CD8-positive, alpha-beta memory T cell (primary cell): ENCODE data around the gene ABHD10. TPM values are rescaled to one million over a fixed set of nuclear protein-coding genes. Genes with fewer than 3 reads are reported as not detected.

Experiments used
- CTCF ChIA-PET: fragments of 350-600 bp; sonication (Branson Sonifier 250); formaldehyde crosslinking; loops from one replicate; lab custom pipeline; 2021; ENCODE audit warnings: antibody characterized with exemption; lab: Charles Lee
- POLR2A ChIA-PET: fragments of 350-600 bp; sonication (Branson Sonifier 250); formaldehyde crosslinking; loops from one replicate; lab custom pipeline; 2021; ENCODE audit warnings: antibody characterized with exemption; lab: Charles Lee
- DNase-seq, 5 donors: peaks; one replicate each; pipeline versions ENCODE4 v3.0.0 to v3.0.0-alpha.2; 2020 to 2022; ENCODE audit warnings: mixed read lengths in 1 of 5
- H3K27ac ChIP-seq: one replicate; pipeline ENCODE4 v1.7.0; 2013; ENCODE audit warnings: low read depth, mild to moderate bottlenecking, low read length, moderate library complexity
- H3K27me3 ChIP-seq: 2 replicates; pipeline ENCODE4 v1.7.0; 2013; ENCODE audit warnings: low read length, mild to moderate bottlenecking; ENCODE audit not compliant: insufficient read depth, poor library complexity, severe bottlenecking
- H3K36me3 ChIP-seq: 2 replicates; pipeline ENCODE4 v1.7.0; 2013; ENCODE audit warnings: mild to moderate bottlenecking, low read length, moderate library complexity; ENCODE audit not compliant: insufficient read depth
- H3K4me1 ChIP-seq: 2 replicates; pipeline ENCODE4 v1.7.0; 2013; ENCODE audit warnings: mild to moderate bottlenecking, low read length, moderate library complexity; ENCODE audit not compliant: insufficient read depth
- H3K4me3 ChIP-seq: 2 replicates; pipeline ENCODE4 v1.7.0; 2013; ENCODE audit warnings: mild to moderate bottlenecking, low read length
- H3K9me3 ChIP-seq: 2 replicates; pipeline ENCODE4 v1.7.0; 2013; ENCODE audit warnings: mild to moderate bottlenecking, low read length
- H3K27ac Mint-ChIP-seq, 8 donors: one replicate each; pipeline ENCODE4 v1.8.0; 2020 to 2021; ENCODE audit warnings: mixed read lengths in 8 of 8, mild to moderate bottlenecking in 6 of 8, inconsistent platforms in 3 of 8, moderate library complexity in 3 of 8
- H3K27me3 Mint-ChIP-seq, 2 donors: one replicate each; pipeline ENCODE4 v1.8.0; 2020 to 2021; ENCODE audit warnings: mixed read lengths in 2 of 2, mild to moderate bottlenecking in 1 of 2, moderate library complexity in 1 of 2
- H3K36me3 Mint-ChIP-seq, 3 donors: one replicate each; pipeline ENCODE4 v1.8.0; 2020 to 2021; ENCODE audit warnings: mixed read lengths in 3 of 3, inconsistent platforms in 1 of 3, mild to moderate bottlenecking in 1 of 3
- H3K4me1 Mint-ChIP-seq, 3 donors: one replicate each; pipeline ENCODE4 v1.8.0; 2020 to 2021; ENCODE audit warnings: mixed read lengths in 3 of 3, inconsistent platforms in 1 of 3, mild to moderate bottlenecking in 1 of 3
- H3K4me3 Mint-ChIP-seq, 7 donors: one replicate each; pipeline ENCODE4 v1.8.0; 2020 to 2021; ENCODE audit warnings: mixed read lengths in 7 of 7, mild to moderate bottlenecking in 6 of 7, moderate library complexity in 4 of 7, inconsistent platforms in 2 of 7
- H3K9me3 Mint-ChIP-seq, 5 donors: one replicate each; pipeline ENCODE4 v1.8.0; 2020 to 2022; ENCODE audit warnings: mixed read lengths in 5 of 5, mild to moderate bottlenecking in 3 of 5, moderate library complexity in 2 of 5, inconsistent platforms in 1 of 5
- polyA plus RNA-seq: library from polyadenylated mRNA; unstranded; fragments of 300-500 nt; fragmentation: Illumina TruSeq; gene quantifications from one replicate; pipeline ENCODE4 v1.2.3, GENCODE V29; 2021
- total RNA-seq, 2 experiments: library from RNA; stranded (reverse); gene quantifications; one replicate each; pipeline ENCODE4 v1.2.3, GENCODE V29; 2021

ABHD10 gene
- total and polyA plus RNA-seq, 3 experiments from 2014 or later = 30.6 to 44.1 (median 43.1) TPM

GRCh38 chr3:112038863-112039262 is 60.0 kb downstream of the ABHD10 start:
- H3K27ac Mint-ChIP-seq = no peak overlapping the region
- no peaks in the 10 kb centered on the region for H3K36me3 ChIP-seq
- ChIA-PET CTCF (interaction anchor here (1.0 to 1.2 kb wide), 2 partner anchors 26 to 49 kb away, joined by 3 to 5 read pairs; no protein-coding TSS in a partner anchor), POLR2A (no interaction called here)
- H3K27me3 Mint-ChIP-seq = peaks cover 3 to 5% of the 10 kb centered on the region in 2 donors
- H3K4me1 ChIP-seq = peaks cover 4% of the 10 kb centered on the region
- H3K4me3 Mint-ChIP-seq = no peak overlapping the region
- peaks cover 0 to 3% (median 0%) of the 10 kb centered on the region in 3 donors for H3K36me3 Mint-ChIP-seq
- no peak overlapping the region for H3K27ac ChIP-seq
- H3K4me3 ChIP-seq = no peak overlapping the region
- H3K27me3 ChIP-seq = no peaks in the 10 kb centered on the region
- H3K4me1 Mint-ChIP-seq = no peaks in the 10 kb centered on the region
- H3K9me3 Mint-ChIP-seq = peaks cover 0 to 3% (median 0%) of the 10 kb centered on the region in 5 donors
- H3K9me3 ChIP-seq = no peaks in the 10 kb centered on the region
- DNase-seq = no peak

GRCh38 chr3:112041321-112041720 is 62.5 kb downstream of the ABHD10 start:
- H3K27ac ChIP-seq = no peak overlapping the region
- no peak for DNase-seq
- Mint-ChIP-seq H3K9me3 (peaks cover 0 to 3% (median 0%) of the 10 kb centered on the region in 5 donors), H3K36me3 (peaks cover 0 to 3% (median 0%) of the 10 kb centered on the region in 3 donors), H3K27me3 (peaks cover 4 to 7% of the 10 kb centered on the region in 2 donors), H3K4me1 (no peaks in the 10 kb centered on the region), H3K27ac (no peak overlapping the region), H3K4me3 (no peak overlapping the region)
- POLR2A ChIA-PET = no interaction called here
- no peaks in the 10 kb centered on the region for H3K36me3 ChIP-seq
- CTCF ChIA-PET = no interaction called here
- H3K4me1 ChIP-seq = peaks cover 4% of the 10 kb centered on the region
- no peaks in the 10 kb centered on the region for H3K9me3 ChIP-seq
- no peak overlapping the region for H3K4me3 ChIP-seq
- no peaks in the 10 kb centered on the region for H3K27me3 ChIP-seq

GRCh38 chr3:112042842-112043280 is 64.0 kb downstream of the ABHD10 start:
- H3K36me3 Mint-ChIP-seq = no peaks in the 10 kb centered on the region
- H3K4me3 ChIP-seq = no peak overlapping the region
- ChIA-PET POLR2A (no interaction called here), CTCF (interaction anchor here (0.7 to 2.4 kb wide), 10 partner anchors 10 to 349 kb away, joined by 3 to 16 read pairs (median 3); no protein-coding TSS in a partner anchor)
- no peaks in the 10 kb centered on the region for H3K9me3 Mint-ChIP-seq
- no peak overlapping the region for H3K27ac Mint-ChIP-seq
- H3K36me3 ChIP-seq = no peaks in the 10 kb centered on the region
- H3K9me3 ChIP-seq = no peaks in the 10 kb centered on the region
- H3K27ac ChIP-seq = no peak overlapping the region
- H3K27me3 Mint-ChIP-seq = peaks cover 4 to 7% of the 10 kb centered on the region in 2 donors
- H3K4me1 ChIP-seq = peaks cover 4% of the 10 kb centered on the region
- no peak for DNase-seq
- peaks cover 0 to 3% (median 0%) of the 10 kb centered on the region in 3 donors for H3K4me1 Mint-ChIP-seq
- no peak overlapping the region for H3K4me3 Mint-ChIP-seq
- no peaks in the 10 kb centered on the region for H3K27me3 ChIP-seq

Other genes with a start within 250 kb of the ABHD10 start
- 1 to 10 TPM; 1.9 to 2.2 TPM for gene PHLDB2, start 119.8 kb upstream of the ABHD10 start, total RNA-seq
- 8.1 TPM for gene PHLDB2, start 119.8 kb upstream of the ABHD10 start, polyA plus RNA-seq
- not detected for gene TAGLN3, start 19.9 kb downstream of the ABHD10 start, total RNA-seq
- gene TAGLN3, start 19.9 kb downstream of the ABHD10 start, polyA plus RNA-seq = not detected
- gene TMPRSS7, start 55.7 kb downstream of the ABHD10 start, total RNA-seq = not detected
- gene TMPRSS7, start 55.7 kb downstream of the ABHD10 start, polyA plus RNA-seq = not detected
- gene C3orf52, start 107.4 kb downstream of the ABHD10 start, total RNA-seq = 1 to 10 TPM; 2.8 to 3.4 TPM
- gene C3orf52, start 107.4 kb downstream of the ABHD10 start, polyA plus RNA-seq = 0.12 TPM
- gene GCSAM, start 154.2 kb downstream of the ABHD10 start, total RNA-seq = 1 to 10 TPM; 4.1 to 4.8 TPM
- gene GCSAM, start 154.2 kb downstream of the ABHD10 start, polyA plus RNA-seq = 17.8 TPM